Dendritic cell treated with granulocyte-macrophage colony-stimulating factor and Interleukin-4, amounts not matched to agents 40 ng/mL and 50 ng/mL, for 4 days (primary cell): Measurements from ENCODE around the gene NTN5.
"Not testable (repeated sequence)": the region's sequence is repeated elsewhere in the genome, so short reads cannot be mapped to it uniquely, and the experiment has no call there.

Experiments
- H3K27ac Mint-ChIP-seq: one replicate; pipeline ENCODE4 v1.8.0; 2022; ENCODE audit warnings: mild to moderate bottlenecking, mixed read lengths
- H3K27me3 Mint-ChIP-seq: one replicate; pipeline ENCODE4 v1.8.0; 2022; ENCODE audit warnings: mild to moderate bottlenecking, mixed read lengths
- H3K36me3 Mint-ChIP-seq: one replicate; pipeline ENCODE4 v1.8.0; 2022; ENCODE audit warnings: low read depth, mixed read lengths
- H3K4me1 Mint-ChIP-seq: one replicate; pipeline ENCODE4 v1.8.0; 2022; ENCODE audit warnings: low read depth, mixed read lengths
- H3K4me3 Mint-ChIP-seq: one replicate; pipeline ENCODE4 v1.8.0; 2022; ENCODE audit warnings: mild to moderate bottlenecking, moderate library complexity, mixed read lengths
- H3K9me3 Mint-ChIP-seq: one replicate; pipeline ENCODE4 v1.8.0; 2022; ENCODE audit warnings: mixed read lengths
- intact Hi-C: fragments of 100-400 bp; cut with micrococcal nuclease; formaldehyde crosslinking; loops from one replicate; pipeline ENCODE4 v1.15.0; 2022

The NTN5 gene, protein sequence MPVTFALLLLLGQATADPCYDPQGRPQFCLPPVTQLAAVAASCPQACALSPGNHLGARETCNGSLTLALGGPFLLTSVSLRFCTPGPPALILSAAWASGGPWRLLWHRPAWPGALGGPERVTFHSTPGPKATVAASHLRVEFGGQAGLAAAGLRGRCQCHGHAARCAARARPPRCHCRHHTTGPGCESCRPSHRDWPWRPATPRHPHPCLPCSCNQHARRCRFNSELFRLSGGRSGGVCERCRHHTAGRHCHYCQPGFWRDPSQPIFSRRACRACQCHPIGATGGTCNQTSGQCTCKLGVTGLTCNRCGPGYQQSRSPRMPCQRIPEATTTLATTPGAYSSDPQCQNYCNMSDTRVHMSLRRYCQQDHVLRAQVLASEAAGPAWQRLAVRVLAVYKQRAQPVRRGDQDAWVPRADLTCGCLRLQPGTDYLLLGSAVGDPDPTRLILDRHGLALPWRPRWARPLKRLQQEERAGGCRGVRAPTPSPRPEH

DNA sequence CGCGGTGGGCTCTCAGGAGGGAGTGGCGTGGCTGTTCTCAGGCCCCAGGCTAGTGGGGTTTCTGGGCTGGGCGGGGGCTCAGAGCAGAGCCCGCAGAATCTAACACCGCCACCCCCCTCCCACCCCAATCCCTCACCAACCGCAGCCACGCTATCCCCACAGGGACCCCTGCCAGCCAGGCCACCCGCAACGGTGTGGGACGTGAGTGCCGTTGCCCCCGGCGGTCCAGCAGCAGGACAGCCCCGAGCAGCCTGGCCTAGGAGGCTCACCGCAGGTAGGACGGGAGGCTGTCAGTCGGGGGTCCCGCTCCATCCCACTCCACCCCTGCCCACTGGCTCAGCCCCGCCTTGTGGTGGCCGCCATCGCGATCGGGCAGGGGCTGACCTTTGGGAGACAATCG lies at the start of gene NTN5:
TSS of gene NTN5 (minus strand) at position 24 of the 400 bp plus-strand sequence. CDS start 2,031 bp downstream, outside the sequence.
- peaks cover 16% of the 10 kb centered on the region for H3K9me3 Mint-ChIP-seq
- H3K36me3 Mint-ChIP-seq, result no peaks in the 10 kb centered on the region
- H3K27me3 Mint-ChIP-seq, result peaks cover 22% of the 10 kb centered on the region
- H3K27ac Mint-ChIP-seq, result peak within 1 kb of the TSS; percentile 16
- H3K4me1 Mint-ChIP-seq, result peaks cover 15% of the 10 kb centered on the region
- no peak within 1 kb of the TSS for H3K4me3 Mint-ChIP-seq
- intact Hi-C loops, result no loop called here

- Mint-ChIP-seq H3K4me1 (peaks cover 31% of the 10 kb centered on the region), H3K9me3 (peaks cover 27% of the 10 kb centered on the region), H3K27me3 (peaks cover 9% of the 10 kb centered on the region), H3K4me3 (no peak overlapping the region), H3K36me3 (peaks cover 15% of the 10 kb centered on the region), H3K27ac (no peak overlapping the region)
- intact Hi-C loops, result no loop called here
These were observed 49.4 kb upstream of the NTN5 start for GRCh38 chr19:48722196-48722708.

DNA sequence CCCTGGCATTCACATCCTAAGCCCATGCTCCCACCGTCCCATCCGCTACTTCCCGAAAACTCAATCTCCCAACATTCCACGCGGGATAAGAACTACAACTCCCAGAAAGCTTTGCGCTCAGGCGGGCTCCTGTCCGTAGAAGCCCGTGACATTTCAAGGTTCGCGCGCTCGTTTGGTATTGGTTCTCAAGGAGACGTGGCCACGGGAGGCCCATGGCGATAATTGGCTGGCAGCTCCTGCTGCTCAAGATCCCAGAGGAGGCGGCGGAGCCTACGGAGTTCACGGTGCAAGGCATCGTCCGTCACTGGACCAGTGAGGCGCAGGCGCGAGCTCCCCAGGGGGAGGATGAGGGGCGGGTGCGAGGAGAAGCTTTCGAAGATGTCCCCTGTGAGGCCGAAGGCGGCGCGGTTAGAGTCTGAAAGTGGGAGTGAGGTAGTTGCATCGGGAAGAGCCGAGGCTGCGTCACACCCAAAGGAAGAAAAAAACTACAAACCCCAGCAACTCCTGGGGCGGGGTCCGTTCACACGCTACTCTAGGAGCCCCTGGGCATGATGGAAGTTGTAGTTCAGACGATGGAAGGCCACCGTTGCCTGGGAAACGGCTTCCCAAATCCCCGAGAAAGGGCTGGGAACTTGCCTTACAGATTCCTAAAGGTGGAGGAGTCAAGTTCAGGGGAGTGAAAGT lies 47.9 kb upstream of the NTN5 start:
- peak overlapping the region; percentile 94 for H3K27ac Mint-ChIP-seq
- peaks cover 12% of the 10 kb centered on the region for H3K27me3 Mint-ChIP-seq
- H3K4me1 Mint-ChIP-seq, result peaks cover 23% of the 10 kb centered on the region
- H3K4me3 Mint-ChIP-seq, result peak overlapping the region; percentile 97
- peaks cover 9% of the 10 kb centered on the region for H3K36me3 Mint-ChIP-seq
- intact Hi-C loops, result no loop called here
- H3K9me3 Mint-ChIP-seq, result peaks cover 15% of the 10 kb centered on the region

DNA sequence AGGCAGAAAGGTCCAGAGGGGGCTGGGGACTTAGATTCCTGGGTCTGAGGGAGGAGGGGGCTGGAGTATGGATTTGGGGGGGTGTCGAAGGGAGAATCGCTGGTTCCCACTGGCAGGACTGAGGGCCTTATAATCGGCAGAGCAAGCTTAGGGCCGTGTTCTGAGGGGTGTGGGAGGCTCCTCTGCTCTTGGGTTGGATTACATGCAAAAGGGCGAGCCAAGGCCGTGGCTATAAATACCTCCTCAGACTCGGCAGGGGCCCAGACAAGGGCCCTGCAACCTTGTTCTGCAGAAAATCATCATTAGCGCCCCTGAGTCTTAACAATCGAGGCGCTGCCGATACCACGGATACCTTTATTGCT lies 47.4 kb upstream of the NTN5 start:
- H3K9me3 Mint-ChIP-seq, result peaks cover 10% of the 10 kb centered on the region
- peaks cover 5% of the 10 kb centered on the region for H3K36me3 Mint-ChIP-seq
- H3K4me3 Mint-ChIP-seq, result no peak overlapping the region
- H3K27ac Mint-ChIP-seq, result peak overlapping the region; percentile 94
- peaks cover 12% of the 10 kb centered on the region for H3K27me3 Mint-ChIP-seq
- intact Hi-C loops, result no loop called here
- peaks cover 18% of the 10 kb centered on the region for H3K4me1 Mint-ChIP-seq

- peak within 1 kb of the TSS; percentile 94 for H3K27ac Mint-ChIP-seq
- H3K9me3 Mint-ChIP-seq, result peaks cover 2% of the 10 kb centered on the region
- peaks cover 18% of the 10 kb centered on the region for H3K4me1 Mint-ChIP-seq
- intact Hi-C loops, result no loop called here
- H3K27me3 Mint-ChIP-seq, result peaks cover 12% of the 10 kb centered on the region
- no peaks in the 10 kb centered on the region for H3K36me3 Mint-ChIP-seq
- peak within 1 kb of the TSS; percentile 97 for H3K4me3 Mint-ChIP-seq
These were observed 46.7 kb upstream of the NTN5 start, which contains the start of gene MAMSTR for GRCh38 chr19:48719263-48720171. Gene MAMSTR, minus strand, starts transcription at chr19:48719725. Its CDS starts 694 bp downstream, at chr19:48719031.

DNA sequence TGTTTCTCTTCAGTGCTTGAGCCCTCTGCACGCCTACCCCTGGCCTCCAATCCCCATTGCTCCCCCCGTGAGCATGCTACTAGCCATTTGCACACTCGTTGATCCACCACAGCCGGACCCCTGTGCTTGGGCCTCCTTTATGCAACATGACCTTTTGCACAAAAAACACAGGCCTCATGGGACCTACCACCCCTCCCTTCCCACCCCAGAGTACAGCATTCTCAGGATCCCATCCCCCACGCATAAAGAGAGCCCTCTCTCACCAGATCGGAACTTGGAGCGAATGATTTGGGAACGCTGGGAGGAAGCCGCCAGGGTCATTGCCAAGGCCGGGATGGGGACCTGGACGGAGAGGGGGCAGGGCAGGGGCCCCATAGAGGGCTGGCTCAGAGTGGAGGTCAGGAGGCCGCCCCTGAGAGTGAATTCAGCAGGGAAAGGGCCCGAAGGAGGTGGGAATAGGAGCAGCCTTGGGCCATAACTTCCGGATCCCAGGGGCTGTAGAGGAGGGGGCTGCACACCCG lies 46.0 kb upstream of the NTN5 start:
- H3K36me3 Mint-ChIP-seq, result no peaks in the 10 kb centered on the region
- peak overlapping the region; percentile 42 for H3K27ac Mint-ChIP-seq
- intact Hi-C loops, result no loop called here
- H3K4me3 Mint-ChIP-seq, result no peak overlapping the region
- peaks cover 12% of the 10 kb centered on the region for H3K27me3 Mint-ChIP-seq
- no peaks in the 10 kb centered on the region for H3K9me3 Mint-ChIP-seq
- peaks cover 23% of the 10 kb centered on the region for H3K4me1 Mint-ChIP-seq

GRCh38 chr19:48718106-48718505 lies 45.3 kb upstream of the NTN5 start:
- H3K36me3 Mint-ChIP-seq, H3K4me3 Mint-ChIP-seq, H3K27ac Mint-ChIP-seq, H3K9me3 Mint-ChIP-seq, intact Hi-C loops: not testable (repeated sequence)
- peaks cover 30% of the 10 kb centered on the region for H3K4me1 Mint-ChIP-seq
- peaks cover 13% of the 10 kb centered on the region for H3K27me3 Mint-ChIP-seq

DNA sequence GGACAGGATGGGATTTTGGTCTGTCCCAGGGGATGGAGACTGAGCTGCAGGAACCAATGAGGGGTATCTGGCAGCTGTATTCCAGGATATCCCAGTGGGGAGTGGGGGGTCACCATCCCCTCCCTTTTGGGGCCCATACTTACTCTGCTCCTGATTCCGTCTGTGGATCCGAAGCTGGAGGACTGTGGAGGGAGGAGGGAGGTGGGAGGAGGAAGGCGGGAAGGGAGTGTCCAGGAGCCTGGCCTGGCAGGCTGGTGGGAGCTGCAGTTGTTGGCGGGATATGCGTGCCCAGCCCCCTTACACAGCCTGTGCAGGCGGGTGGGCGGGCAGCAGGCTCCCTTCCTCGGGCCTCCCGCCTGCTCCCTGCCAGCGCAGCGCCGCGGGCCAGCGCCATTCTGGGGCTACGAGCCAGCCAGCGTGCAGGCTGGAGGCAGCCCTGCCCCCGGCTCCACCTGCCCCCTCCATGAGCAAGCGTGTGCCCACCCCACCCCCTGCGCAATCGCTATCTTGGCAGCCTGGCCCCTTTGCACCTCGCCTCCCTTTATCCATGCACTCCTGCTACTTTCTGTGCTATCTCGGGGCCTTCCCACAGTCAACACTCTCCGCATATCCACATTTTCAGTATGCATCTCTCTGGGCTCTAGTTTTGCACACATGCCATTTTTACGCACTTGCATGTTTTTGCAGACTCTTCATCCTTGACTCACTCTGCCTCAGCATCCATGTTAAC lies 43.9 kb upstream of the NTN5 start:
- Mint-ChIP-seq H3K9me3 (no peaks in the 10 kb centered on the region), H3K27me3 (peaks cover 15% of the 10 kb centered on the region), H3K4me1 (peaks cover 31% of the 10 kb centered on the region), H3K27ac (no peak overlapping the region), H3K36me3 (no peaks in the 10 kb centered on the region), H3K4me3 (no peak overlapping the region)
- intact Hi-C loops, result no loop called here

DNA sequence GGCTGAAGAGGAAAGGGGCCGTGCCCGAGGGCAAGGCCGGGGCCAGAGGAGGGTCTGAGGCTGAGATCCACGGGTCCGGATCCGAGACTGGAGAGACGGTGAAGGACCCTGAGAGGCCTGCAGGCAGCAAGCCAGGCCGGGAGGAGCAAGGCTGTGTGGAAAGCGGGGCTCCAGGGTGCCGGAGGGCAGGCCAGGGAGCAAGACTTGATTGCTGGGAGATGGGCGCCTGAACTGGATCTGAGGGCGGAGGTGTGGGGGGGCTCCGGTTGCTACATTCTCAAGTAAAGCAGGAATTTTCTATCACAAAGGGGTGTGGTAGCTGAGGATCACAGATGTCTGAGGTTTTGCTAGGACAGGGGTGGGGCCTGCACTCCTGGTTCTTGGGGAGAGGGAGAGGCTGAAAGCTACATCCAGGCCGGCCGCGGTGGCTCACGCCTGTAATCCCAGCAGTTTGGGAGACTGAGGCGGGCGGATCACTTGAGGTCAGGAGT lies 42.9 kb upstream of the NTN5 start:
- Mint-ChIP-seq H3K4me3 (no peak overlapping the region), H3K36me3 (no peaks in the 10 kb centered on the region), H3K27me3 (peaks cover 14% of the 10 kb centered on the region), H3K9me3 (no peaks in the 10 kb centered on the region), H3K27ac (peak overlapping the region; percentile 78), H3K4me1 (peaks cover 24% of the 10 kb centered on the region)
- intact Hi-C loops, result no loop called here

DNA sequence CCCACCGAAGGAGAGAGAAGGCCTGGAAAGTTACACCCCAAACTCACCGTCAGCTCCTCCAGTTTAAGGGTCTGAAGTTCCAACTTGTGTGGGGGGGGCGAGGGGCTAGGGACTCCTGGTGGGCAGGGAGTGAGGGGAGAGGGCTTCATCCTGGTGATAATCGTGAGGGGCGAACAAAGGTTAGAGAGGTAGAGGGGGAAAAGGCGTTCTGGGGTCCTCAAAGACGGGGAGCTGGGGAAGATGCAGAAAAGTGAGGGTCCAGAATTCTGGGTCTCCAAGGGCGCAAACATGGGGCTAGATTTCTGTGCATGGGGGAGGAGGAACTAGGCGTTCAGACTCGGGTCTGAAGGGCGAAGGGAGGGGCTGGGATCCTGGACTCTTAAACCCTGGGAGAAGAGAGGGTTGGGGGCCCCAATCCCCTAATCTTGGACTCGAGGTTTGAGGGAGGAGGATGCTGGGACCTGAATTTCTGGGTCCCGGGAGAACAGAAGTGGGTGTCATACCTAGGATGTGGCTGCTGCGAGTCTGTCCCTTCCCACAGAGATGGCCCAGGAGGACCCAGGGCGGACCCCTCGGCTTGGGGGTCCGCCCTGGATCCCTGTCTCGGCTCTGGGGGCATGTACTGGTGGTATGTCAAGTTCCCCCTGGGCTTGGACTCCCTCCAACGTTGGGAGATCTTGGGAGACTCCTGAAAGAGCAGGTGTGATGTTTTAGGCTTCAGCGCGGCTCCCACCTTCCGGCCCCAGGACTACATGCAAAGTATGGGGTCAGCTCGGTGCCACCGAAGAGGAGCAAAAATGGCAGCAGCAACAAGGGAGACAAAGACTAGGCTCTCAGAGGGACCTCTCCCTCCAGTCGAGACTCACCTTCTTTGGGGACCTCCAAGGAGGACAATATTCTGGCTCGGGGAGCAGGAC lies 42.2 kb upstream of the NTN5 start:
- H3K36me3 Mint-ChIP-seq, result no peaks in the 10 kb centered on the region
- H3K27me3 Mint-ChIP-seq, result peaks cover 13% of the 10 kb centered on the region
- intact Hi-C loops, result no loop called here
- peak overlapping the region; percentile 78 for H3K27ac Mint-ChIP-seq
- H3K9me3 Mint-ChIP-seq, result no peaks in the 10 kb centered on the region
- peak overlapping the region; percentile 77 for H3K4me3 Mint-ChIP-seq
- peaks cover 21% of the 10 kb centered on the region for H3K4me1 Mint-ChIP-seq

- Mint-ChIP-seq H3K27me3 (peaks cover 10% of the 10 kb centered on the region), H3K9me3 (no peaks in the 10 kb centered on the region), H3K27ac (peak overlapping the region; percentile 78), H3K4me1 (peaks cover 21% of the 10 kb centered on the region), H3K36me3 (no peaks in the 10 kb centered on the region), H3K4me3 (peak overlapping the region; percentile 77)
- intact Hi-C loops, result no loop called here
These were observed 41.3 kb upstream of the NTN5 start for GRCh38 chr19:48713864-48714755.
